ENCODE measurements around the gene PIPOX.
"Not testable (repeated sequence)": the region's sequence is repeated elsewhere in the genome, so short reads cannot be mapped to it uniquely, and the experiment has no call there.

PIPOX gene

DNA sequence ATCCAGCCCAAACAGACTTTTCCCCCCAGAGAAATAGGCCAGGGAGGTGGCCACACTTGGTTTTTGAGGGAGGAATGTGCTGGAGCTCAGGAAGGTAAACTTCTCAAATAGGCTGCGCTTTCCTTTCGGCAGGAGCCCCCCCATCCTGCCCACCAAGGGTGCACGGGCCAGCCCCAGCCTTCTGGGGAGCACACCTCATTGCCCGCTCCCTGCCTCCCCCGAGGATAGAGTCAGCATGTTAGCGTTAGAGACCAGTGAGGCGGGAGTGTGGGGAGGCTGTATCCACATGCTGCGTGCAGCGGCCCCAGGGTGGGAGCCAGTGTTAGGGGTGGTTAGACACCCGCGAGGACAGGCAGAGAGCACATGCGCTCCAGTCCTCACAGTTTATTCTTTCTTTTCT lies 42.3 kb downstream of the PIPOX start:
- H3K27ac ChIP-seq (ENCODE audit: low read length) = no peak overlapping the region
- TF ChIP-seq, protein P1, sequence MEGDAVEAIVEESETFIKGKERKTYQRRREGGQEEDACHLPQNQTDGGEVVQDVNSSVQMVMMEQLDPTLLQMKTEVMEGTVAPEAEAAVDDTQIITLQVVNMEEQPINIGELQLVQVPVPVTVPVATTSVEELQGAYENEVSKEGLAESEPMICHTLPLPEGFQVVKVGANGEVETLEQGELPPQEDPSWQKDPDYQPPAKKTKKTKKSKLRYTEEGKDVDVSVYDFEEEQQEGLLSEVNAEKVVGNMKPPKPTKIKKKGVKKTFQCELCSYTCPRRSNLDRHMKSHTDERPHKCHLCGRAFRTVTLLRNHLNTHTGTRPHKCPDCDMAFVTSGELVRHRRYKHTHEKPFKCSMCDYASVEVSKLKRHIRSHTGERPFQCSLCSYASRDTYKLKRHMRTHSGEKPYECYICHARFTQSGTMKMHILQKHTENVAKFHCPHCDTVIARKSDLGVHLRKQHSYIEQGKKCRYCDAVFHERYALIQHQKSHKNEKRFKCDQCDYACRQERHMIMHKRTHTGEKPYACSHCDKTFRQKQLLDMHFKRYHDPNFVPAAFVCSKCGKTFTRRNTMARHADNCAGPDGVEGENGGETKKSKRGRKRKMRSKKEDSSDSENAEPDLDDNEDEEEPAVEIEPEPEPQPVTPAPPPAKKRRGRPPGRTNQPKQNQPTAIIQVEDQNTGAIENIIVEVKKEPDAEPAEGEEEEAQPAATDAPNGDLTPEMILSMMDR (IDR thresholded peaks at IDR 0.05; ENCODE audit: low read depth, low read length) = no peak
- TF ChIP-seq EZH2phosphoT487 (IDR thresholded peaks at IDR 0.05; ENCODE audit: low read depth) = no peak
- H3K4me2 ChIP-seq (ENCODE audit: low read length) = no peak overlapping the region
- no peak overlapping the region for H3K9ac ChIP-seq (ENCODE audit: low read length)
- H3K36me3 ChIP-seq (replicated peaks; ENCODE audit: low read depth, low read length) = peaks cover 3% of the 10 kb centered on the region
- H4K20me1 ChIP-seq (ENCODE audit: insufficient read depth, low read length) = no peaks in the 10 kb centered on the region
- H3K4me3 ChIP-seq (ENCODE audit: low read length) = no peak overlapping the region
- no peaks in the 10 kb centered on the region for H3K9me3 ChIP-seq (ENCODE audit: insufficient read depth, low read length)
- no peaks in the 10 kb centered on the region for H3K79me2 ChIP-seq (ENCODE audit: low read length)
- H3K27me3 ChIP-seq (ENCODE audit: low read depth, low read length) = no peaks in the 10 kb centered on the region
- H3K4me1 ChIP-seq (ENCODE audit: low read length) = no peaks in the 10 kb centered on the region
- H2AFZ ChIP-seq (ENCODE audit: low read depth, low read length) = no peak overlapping the region

DNA sequence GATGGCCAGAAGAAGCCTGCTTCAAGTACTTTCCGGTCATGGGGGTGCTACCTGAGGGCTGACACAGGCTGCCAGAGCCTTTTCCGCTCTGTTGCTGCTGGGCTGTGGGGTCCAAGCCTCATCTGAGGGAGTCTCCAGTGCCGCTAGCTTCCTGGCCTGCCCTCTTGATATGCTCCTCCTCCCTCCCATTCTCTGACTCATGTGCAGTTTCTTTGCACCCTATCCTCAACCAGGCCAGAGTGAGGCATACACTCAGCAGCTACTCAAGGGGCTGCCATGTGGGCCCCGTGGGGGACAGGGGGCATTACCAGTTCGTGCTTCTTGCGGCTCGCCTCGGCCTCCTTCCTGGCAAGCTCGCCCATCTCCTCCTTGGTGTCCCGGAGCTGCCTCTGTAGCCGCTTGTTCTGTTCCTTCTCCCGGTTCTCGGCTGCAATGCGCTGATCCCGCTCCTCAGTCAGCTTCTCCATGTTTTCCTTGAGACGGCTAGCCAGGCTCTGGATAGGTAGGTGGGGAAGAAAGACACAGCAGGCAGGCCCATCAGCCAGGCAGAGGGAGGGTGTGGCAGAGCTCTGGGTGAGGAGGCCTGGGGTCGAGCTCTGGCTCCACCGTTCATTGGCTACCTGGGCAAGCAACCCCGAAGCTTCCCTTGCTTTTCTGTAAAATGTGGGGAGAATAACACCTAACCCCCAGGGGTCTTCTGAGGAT lies 43.8 kb downstream of the PIPOX start:
- H4K20me1 ChIP-seq (ENCODE audit: insufficient read depth, low read length) = no peaks in the 10 kb centered on the region
- no peak overlapping the region for H2AFZ ChIP-seq (ENCODE audit: low read depth, low read length)
- no peaks in the 10 kb centered on the region for H3K79me2 ChIP-seq (ENCODE audit: low read length)
- no peak overlapping the region for H3K9ac ChIP-seq (ENCODE audit: low read length)
- TF ChIP-seq, protein P1 (IDR thresholded peaks at IDR 0.05; ENCODE audit: low read depth, low read length) = no peak
- TF ChIP-seq EZH2phosphoT487 (IDR thresholded peaks at IDR 0.05; ENCODE audit: low read depth) = no peak
- H3K9me3 ChIP-seq (ENCODE audit: insufficient read depth, low read length) = no peaks in the 10 kb centered on the region
- no peak overlapping the region for H3K27ac ChIP-seq (ENCODE audit: low read length)
- no peak overlapping the region for H3K4me3 ChIP-seq (ENCODE audit: low read length)
- no peaks in the 10 kb centered on the region for H3K27me3 ChIP-seq (ENCODE audit: low read depth, low read length)
- H3K36me3 ChIP-seq (replicated peaks; ENCODE audit: low read depth, low read length) = peaks cover 3% of the 10 kb centered on the region
- H3K4me1 ChIP-seq (ENCODE audit: low read length) = no peaks in the 10 kb centered on the region
- no peak overlapping the region for H3K4me2 ChIP-seq (ENCODE audit: low read length)

DNA sequence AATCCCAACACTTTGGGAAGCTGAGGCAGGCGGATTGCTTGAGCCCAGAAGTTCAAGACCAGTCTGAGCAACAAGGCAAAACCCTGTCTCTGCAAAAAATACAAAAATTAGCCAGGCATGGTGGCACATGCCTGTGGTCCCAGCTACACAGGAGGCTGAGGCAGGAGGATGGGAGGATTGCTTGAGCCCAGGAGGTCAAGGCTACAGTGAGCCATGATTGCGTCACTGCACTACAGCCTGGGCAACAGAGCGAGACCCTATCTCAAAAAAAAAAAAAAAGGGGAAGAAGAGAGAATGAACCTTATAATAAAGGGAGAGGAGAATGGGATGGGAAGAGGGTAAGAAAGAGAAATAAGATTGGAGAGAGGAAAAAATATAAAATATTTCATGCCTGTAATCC lies 45.8 kb downstream of the PIPOX start:
- not testable (repeated sequence) for H3K9me3 ChIP-seq (ENCODE audit: insufficient read depth, low read length); H3K36me3 ChIP-seq (replicated peaks; ENCODE audit: low read depth, low read length); H3K4me1 ChIP-seq (ENCODE audit: low read length)

DNA sequence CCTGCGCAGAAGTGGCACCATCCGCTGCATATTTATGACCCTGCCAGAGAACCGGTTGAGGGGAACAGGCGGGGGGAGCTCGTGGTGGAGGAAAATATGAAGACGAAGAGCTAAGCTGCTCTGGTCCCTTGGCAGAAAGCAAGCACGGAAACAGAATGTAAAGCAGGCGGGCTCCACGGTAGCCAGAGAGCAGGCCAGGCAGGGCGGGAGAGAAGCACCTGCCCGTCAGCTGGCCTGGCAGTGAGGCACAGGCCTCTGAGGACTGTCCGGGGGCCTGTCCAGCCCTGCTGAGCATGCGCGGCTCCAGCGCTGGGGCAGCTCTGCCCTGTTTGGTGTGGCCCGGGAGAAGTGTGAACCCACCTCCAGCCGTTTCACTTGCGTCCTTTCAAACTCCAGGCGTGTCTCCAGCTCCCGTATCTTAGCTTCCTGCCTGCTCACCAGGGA lies 46.7 kb downstream of the PIPOX start:
- peaks cover 11% of the 10 kb centered on the region for H3K36me3 ChIP-seq (replicated peaks; ENCODE audit: low read depth, low read length)
- H3K9me3 ChIP-seq (ENCODE audit: insufficient read depth, low read length) = no peaks in the 10 kb centered on the region
- no peak overlapping the region for H3K27ac ChIP-seq (ENCODE audit: low read length)
- no peak overlapping the region for H3K9ac ChIP-seq (ENCODE audit: low read length)
- no peak for TF ChIP-seq EZH2phosphoT487 (IDR thresholded peaks at IDR 0.05; ENCODE audit: low read depth)
- TF ChIP-seq, protein P1 (IDR thresholded peaks at IDR 0.05; ENCODE audit: low read depth, low read length) = no peak
- H3K4me3 ChIP-seq (ENCODE audit: low read length) = no peak overlapping the region
- no peaks in the 10 kb centered on the region for H3K27me3 ChIP-seq (ENCODE audit: low read depth, low read length)
- H2AFZ ChIP-seq (ENCODE audit: low read depth, low read length) = no peak overlapping the region
- H3K4me2 ChIP-seq (ENCODE audit: low read length) = no peak overlapping the region
- H3K4me1 ChIP-seq (ENCODE audit: low read length) = no peaks in the 10 kb centered on the region
- no peaks in the 10 kb centered on the region for H4K20me1 ChIP-seq (ENCODE audit: insufficient read depth, low read length)
- no peaks in the 10 kb centered on the region for H3K79me2 ChIP-seq (ENCODE audit: low read length)

More for the DNA sequence above, 45.8 kb downstream of the PIPOX start:
- H2AFZ ChIP-seq (ENCODE audit: low read depth, low read length); H3K4me3 ChIP-seq (ENCODE audit: low read length); H4K20me1 ChIP-seq (ENCODE audit: insufficient read depth, low read length); H3K79me2 ChIP-seq (ENCODE audit: low read length); H3K4me2 ChIP-seq (ENCODE audit: low read length); H3K9ac ChIP-seq (ENCODE audit: low read length); H3K27ac ChIP-seq (ENCODE audit: low read length); H3K27me3 ChIP-seq (ENCODE audit: low read depth, low read length): not testable (repeated sequence)
